ENCODE data around the gene NEXN. TPM values are rescaled to one million over a fixed set of nuclear protein-coding genes. Genes with fewer than 3 reads are reported as not detected.

NEXN gene
- total RNA-seq, 1 experiment from 2014 or later: 0.15 TPM

DNA sequence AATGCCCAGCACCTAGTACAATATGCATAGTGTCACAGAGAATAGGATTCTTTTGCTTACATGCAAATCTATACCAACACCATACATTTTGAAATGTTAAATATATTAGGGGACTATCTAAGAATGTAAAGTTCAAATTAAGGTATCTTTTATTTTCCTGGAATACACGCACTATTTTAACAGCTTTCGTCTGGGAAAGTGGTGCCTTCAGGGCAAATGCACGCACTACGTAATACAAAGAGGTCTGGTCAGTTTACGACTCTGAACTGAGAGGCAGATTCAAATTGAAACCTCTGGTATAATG lies 89.5 kb downstream of the NEXN start:
- peaks cover 8 to 26% of the 10 kb centered on the region in 2 experiments for H3K36me3 ChIP-seq (ENCODE audit: control insufficient read depth in 1 of 2, insufficient read depth in 2 of 2, low read length in 2 of 2)
- intact Hi-C loops (cut with micrococcal nuclease): loop anchor here (5.0 kb wide), 1 partner anchor 291 kb away; no protein-coding TSS in a partner anchor
- POLR2A ChIA-PET: interaction anchor here (1.4 to 6.1 kb wide), 2 partner anchors 7 to 24 kb away, joined by 3 to 129 read pairs; partner anchors contain the start of gene DNAJB4
- CTCF ChIA-PET: interaction anchor here (1.3 kb wide), 1 partner anchor 136 kb away, joined by 7 read pairs; no protein-coding TSS in a partner anchor
- H3K4me2 ChIP-seq (ENCODE audit: low read length): peak overlapping the region; percentile 83
- no peaks in the 10 kb centered on the region for H3K27me3 ChIP-seq (ENCODE audit: insufficient read depth, low read length)
- ATAC-seq (no peak), DNase-seq (ENCODE audit: low read depth, low spot score) (no peak)
- no peaks in the 10 kb centered on the region for H3K9me2 ChIP-seq (ENCODE audit: insufficient read depth)
- H3K9me3 ChIP-seq (ENCODE audit: control insufficient read depth in 1 of 2, insufficient read depth in 1 of 2, low read depth in 1 of 2, low read length in 2 of 2): no peaks in the 10 kb centered on the region
- H3K79me2 ChIP-seq (ENCODE audit: insufficient read depth, low read length): peaks cover 99% of the 10 kb centered on the region
- TF ChIP-seq EGR1 (IDR thresholded peaks at IDR 0.05; ENCODE audit: low read depth) (no peak), FOSL1 (IDR thresholded peaks at IDR 0.05; ENCODE audit: low read depth) (no peak), ZFX (IDR thresholded peaks at IDR 0.05) (no peak), TCF7L2 (IDR thresholded peaks at IDR 0.05; ENCODE audit: borderline replicate concordance, extremely low read depth, insufficient read depth, insufficient read length) (no peak), EZH2phosphoT487 (IDR thresholded peaks at IDR 0.05; ENCODE audit: borderline replicate concordance) (no peak), SRF (IDR thresholded peaks at IDR 0.05; ENCODE audit: low read depth) (no peak), CEBPB (IDR thresholded peaks at IDR 0.05; ENCODE audit: low read depth) (no peak), RAD21 (IDR thresholded peaks at IDR 0.05; ENCODE audit: low read depth) (no peak), ELF1 (IDR thresholded peaks at IDR 0.05; ENCODE audit: borderline replicate concordance, low read depth) (no peak), ZNF274 (IDR thresholded peaks at IDR 0.05; ENCODE audit: low read depth, low read length) (no peak), EZH2 (IDR thresholded peaks at IDR 0.05) (no peak), CBX3 (IDR thresholded peaks at IDR 0.05; ENCODE audit: low read depth) (no peak), SIN3A (IDR thresholded peaks at IDR 0.05; ENCODE audit: low read depth) (no peak), JUND (IDR thresholded peaks at IDR 0.05) (no peak; the same call in 1 of the 2 replicates)
- TF ChIP-seq, protein P1, sequence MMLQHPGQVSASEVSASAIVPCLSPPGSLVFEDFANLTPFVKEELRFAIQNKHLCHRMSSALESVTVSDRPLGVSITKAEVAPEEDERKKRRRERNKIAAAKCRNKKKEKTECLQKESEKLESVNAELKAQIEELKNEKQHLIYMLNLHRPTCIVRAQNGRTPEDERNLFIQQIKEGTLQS (IDR thresholded peaks at IDR 0.05): no peak
- TF ChIP-seq, protein P2, sequence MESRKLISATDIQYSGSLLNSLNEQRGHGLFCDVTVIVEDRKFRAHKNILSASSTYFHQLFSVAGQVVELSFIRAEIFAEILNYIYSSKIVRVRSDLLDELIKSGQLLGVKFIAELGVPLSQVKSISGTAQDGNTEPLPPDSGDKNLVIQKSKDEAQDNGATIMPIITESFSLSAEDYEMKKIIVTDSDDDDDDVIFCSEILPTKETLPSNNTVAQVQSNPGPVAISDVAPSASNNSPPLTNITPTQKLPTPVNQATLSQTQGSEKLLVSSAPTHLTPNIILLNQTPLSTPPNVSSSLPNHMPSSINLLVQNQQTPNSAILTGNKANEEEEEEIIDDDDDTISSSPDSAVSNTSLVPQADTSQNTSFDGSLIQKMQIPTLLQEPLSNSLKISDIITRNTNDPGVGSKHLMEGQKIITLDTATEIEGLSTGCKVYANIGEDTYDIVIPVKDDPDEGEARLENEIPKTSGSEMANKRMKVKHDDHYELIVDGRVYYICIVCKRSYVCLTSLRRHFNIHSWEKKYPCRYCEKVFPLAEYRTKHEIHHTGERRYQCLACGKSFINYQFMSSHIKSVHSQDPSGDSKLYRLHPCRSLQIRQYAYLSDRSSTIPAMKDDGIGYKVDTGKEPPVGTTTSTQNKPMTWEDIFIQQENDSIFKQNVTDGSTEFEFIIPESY (IDR thresholded peaks at IDR 0.05; ENCODE audit: extremely low read depth, insufficient replicate concordance, low read length): no peak
- TF ChIP-seq, protein P3, sequence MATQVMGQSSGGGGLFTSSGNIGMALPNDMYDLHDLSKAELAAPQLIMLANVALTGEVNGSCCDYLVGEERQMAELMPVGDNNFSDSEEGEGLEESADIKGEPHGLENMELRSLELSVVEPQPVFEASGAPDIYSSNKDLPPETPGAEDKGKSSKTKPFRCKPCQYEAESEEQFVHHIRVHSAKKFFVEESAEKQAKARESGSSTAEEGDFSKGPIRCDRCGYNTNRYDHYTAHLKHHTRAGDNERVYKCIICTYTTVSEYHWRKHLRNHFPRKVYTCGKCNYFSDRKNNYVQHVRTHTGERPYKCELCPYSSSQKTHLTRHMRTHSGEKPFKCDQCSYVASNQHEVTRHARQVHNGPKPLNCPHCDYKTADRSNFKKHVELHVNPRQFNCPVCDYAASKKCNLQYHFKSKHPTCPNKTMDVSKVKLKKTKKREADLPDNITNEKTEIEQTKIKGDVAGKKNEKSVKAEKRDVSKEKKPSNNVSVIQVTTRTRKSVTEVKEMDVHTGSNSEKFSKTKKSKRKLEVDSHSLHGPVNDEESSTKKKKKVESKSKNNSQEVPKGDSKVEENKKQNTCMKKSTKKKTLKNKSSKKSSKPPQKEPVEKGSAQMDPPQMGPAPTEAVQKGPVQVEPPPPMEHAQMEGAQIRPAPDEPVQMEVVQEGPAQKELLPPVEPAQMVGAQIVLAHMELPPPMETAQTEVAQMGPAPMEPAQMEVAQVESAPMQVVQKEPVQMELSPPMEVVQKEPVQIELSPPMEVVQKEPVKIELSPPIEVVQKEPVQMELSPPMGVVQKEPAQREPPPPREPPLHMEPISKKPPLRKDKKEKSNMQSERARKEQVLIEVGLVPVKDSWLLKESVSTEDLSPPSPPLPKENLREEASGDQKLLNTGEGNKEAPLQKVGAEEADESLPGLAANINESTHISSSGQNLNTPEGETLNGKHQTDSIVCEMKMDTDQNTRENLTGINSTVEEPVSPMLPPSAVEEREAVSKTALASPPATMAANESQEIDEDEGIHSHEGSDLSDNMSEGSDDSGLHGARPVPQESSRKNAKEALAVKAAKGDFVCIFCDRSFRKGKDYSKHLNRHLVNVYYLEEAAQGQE (IDR thresholded peaks at IDR 0.05; ENCODE audit: low read depth): no peak
- TF ChIP-seq, protein P4, sequence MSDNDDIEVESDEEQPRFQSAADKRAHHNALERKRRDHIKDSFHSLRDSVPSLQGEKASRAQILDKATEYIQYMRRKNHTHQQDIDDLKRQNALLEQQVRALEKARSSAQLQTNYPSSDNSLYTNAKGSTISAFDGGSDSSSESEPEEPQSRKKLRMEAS (IDR thresholded peaks at IDR 0.05): no peak
- H3K9ac ChIP-seq (ENCODE audit: low read length): peak overlapping the region; percentile 100
- H4K20me1 ChIP-seq (ENCODE audit: insufficient read depth): peaks cover 26% of the 10 kb centered on the region; the same call in 1 of the 2 replicates
- RAD21 ChIA-PET (ENCODE audit: low non-redundant PET in 1 of 2, low total read pairs in 2 of 2, uncharacterized antibody in 2 of 2, unreplicated experiment in 2 of 2): no interaction called here
- peak overlapping the region; percentile 99 for H3K4me3 ChIP-seq (replicated peaks in 1 of 2; ENCODE audit: low read depth in 1 of 2, low read length in 2 of 2)
- H3K27ac ChIP-seq (ENCODE audit: low read depth, low read length): peak overlapping the region; percentile 80
- H2AFZ ChIP-seq (ENCODE audit: low read depth, low read length, poor library complexity, severe bottlenecking): no peak overlapping the region
- H3K4me1 ChIP-seq (ENCODE audit: control insufficient read depth in 1 of 2, insufficient read depth in 2 of 2, low read length in 2 of 2): peaks cover 12 to 20% of the 10 kb centered on the region in 2 experiments
- BruUV-seq (replicated peaks): no TSS peak
